ENCODE results near the gene RAB11FIP3.
A peak's percentile ranks its signal among the peaks of the same experiment; 100 is the strongest.

Gene RAB11FIP3

DNA sequence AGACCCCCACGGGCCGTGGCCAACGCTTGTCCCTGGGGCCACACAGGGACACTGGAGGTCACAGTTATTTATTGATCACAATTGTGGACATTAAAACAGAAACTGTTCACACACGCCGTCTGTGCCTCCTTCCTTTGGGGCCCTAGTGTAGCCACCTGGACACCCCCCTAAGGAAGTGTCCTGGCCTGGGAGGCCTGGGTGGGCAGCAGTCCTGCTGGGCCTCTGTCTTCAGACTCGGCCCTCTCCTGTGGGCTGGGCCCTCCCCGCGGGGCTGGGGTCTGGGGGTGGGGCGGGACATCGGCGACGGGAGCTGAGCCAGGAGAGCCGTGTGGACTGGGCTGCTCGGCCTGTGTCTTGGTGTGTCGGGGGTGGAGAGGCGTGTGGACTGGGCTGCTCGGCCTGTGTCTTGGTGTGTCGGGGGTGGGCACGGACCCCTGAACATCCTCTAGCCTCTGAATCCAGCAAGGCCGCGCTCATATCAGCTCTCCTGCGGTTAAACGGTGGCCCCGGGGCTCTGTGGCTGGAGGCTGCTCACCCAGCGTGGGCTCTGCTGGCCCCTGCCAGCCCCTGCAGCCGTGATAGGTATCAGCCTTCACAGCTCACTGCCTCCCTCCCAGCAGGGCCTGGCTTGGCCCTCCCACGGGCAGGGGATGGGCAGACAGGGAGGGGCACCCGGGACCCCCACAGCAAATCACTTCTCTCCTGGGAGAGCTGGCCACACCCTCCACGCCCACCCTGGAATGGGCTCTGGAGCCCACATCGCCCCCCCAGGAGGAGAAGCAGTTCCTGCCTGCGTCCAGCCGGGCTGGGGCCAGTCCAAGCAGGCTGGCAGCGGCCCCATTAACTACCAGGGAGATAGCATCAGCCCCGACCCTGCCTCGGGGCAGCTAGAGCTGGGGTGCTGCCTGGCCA, 140.2 kb downstream of the RAB11FIP3 start:
- DNase-seq (ENCODE audit: low read depth, low spot score) = peak; percentile 66

DNA sequence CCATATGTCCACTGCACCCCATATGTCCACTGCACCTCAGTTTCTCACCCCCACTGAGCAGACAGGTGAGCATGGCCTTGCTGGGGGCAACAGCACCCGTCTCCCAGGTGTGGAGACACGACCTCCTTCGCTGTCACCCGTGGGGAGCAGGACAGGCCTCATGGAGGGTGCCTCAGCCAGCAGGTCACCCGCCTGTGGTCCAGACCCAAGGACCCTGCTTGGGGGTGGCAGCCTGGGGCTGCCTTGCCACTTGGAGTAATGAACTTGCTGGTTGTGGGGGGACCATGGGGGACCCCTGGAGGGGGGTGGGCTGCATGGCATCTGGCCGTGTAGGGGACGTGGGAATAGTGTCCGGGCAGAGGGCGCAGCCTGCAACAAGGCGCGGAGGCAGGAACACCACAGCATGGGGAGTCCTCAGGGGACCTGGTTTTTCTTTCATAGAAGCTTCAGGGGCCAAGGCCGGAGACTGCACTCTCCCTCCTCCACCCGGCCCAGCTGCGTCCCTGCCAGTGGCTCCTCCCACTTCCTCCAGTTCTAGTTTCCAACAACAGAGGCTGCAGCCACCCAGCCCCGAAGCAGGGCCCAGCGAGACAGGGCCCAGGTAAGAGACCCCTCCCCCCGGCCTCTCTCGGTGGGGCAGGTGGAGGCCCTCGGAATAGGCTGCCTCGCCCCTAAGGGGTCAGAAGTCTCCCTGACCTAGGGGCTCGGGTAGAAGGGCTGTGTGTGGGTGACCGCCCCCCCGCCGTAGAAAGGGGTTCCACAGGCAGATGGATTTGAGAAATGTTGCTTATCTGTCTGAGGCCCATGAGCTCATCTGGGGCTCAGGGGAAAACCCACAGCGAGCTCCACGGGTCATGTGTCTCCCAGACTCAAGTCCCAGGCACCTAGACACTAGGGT, 141.3 kb downstream of the RAB11FIP3 start, which contains the start of gene NHLRC4:
NHLRC4 (plus strand) TSS at position 531 of the 898 bp plus-strand sequence. CDS start 1,043 bp downstream, outside the sequence.
- DNase-seq (ENCODE audit: low read depth, low spot score) = peak; percentile 50

DNA sequence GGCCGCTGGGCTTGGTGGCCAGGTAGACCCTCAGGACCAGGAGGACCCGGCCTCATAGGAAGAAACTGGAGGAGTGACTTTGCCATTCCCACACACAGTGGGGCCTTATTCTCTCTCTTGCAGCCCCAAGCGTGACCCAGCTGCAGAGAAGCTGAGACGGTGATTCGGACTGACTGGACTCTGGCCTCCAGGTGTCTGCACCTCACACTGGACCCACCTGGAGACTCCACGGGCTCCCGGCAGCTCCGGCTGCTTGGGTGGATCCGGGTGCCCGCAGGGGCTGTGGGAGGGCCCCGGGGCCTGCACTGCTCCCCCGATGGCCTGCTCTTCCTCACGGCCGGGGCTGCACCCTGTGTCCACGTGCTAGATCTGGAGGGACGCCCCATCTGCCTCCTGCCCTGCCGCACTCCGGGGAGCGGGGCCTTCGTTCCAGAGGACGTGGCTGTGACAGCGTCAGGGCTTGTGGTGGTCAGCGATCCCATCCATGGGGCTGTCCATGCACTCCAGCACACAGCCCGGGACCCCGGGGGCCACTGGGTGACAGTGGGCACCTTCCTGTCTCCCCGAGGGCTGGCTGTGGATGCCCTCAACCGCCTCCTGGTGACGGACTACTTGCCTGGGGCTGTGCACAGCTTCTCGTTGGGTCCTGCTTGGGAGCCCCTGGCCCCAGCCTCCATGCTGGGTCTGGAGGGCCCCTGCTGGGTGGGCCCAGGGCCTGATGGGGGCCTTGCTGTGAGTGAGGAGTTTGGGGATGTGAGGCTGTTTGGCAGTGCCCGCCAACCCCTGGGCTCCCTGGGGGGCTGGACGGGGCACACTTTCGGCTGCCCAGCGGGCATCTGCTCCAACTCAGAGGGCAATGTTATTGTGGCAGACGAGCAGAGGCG, 142.2 kb downstream of the RAB11FIP3 start:
- DNase-seq (ENCODE audit: low read depth, low spot score) = no peak

DNA sequence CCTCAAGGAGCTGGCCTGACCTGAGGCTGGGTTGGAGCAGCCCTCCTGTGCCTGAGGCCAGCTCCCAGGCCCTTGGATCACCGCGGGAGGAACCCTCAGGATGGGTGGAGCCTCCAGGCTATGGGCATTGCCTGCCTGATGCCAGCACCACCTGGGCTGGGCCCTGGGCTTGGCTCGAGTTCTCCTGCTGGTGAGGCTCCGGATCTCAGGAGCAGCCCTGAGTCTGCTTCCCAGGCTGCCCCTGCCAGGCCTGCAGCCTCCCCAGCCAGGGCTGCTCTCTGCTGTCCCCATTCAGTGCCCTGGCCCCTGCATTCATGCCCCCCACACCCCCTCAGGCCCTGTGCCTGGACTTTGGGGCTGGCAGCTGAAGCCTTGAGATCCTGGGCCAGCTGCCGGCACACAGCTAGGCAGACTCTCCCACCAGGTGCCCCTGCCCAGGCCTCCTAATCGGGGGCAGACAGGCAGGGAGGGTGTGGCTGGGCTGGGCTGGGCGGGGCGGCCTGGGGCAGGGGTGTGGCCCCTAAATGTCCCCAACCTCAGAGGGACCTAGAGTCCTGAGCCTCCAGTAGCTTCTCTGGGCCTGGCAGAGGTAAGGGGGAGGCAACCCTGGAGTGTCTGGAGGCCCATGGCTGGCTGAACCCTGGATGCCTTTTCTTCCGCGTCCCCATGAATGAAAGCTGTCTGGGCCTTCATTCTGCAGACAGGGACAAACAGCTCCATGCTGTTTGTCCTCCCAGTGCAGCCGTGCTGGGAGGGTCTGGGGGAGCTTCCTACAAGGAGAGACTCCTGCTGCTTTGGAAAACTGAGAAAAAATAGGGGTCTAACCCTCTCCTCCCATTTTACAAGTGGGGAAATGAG, 143.2 kb downstream of the RAB11FIP3 start:
- DNase-seq (ENCODE audit: low read depth, low spot score) = no peak

DNA sequence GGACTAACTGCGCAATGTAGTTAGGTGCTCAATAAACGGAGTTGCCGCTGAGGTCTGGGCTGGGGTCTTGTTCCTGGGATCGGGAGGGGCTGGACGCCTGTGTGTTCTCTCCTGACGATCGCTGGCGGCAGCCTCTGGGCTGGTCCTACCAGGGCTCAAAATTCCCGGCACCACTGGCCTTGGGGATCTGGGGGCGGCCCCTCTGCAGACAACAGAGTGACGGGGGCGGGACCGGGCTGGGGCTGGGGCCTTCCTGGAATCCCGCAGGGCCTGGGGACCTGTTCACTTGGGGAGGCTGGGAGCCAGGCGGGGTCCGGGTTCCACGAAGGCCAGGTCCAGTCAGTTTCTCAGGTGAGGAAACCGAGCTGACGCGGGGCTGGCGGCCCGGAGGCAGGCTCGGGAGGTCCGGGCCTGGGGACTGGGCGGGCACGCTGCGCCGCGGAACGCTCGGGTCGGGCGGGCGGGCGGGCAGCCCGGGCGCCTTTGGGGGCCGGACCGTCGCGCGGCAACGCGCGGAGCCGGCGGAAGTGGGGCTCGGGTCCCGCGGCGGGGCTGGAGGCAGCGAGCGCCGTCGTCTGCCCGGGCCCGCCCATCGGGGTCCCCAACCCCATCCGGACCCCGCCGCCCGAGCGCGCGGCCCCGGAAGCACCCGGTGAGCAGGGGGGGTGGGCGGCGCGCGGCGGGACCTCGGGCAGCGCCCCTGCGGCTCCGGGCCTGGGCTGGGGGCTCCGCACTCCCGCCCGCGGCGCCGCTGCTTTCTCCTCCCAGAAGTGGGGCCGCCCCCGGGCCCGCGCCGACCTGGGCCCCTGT, 144.2 kb downstream of the RAB11FIP3 start, which contains the start of gene PIGQ:
PIGQ (plus strand) TSS at position 524 of the 810 bp plus-strand sequence. CDS start 4,107 bp downstream, outside the sequence.
- peak; percentile 85 for DNase-seq (ENCODE audit: low read depth, low spot score)

Data from astrocyte of the hippocampus (primary cell).